HepG2 (cell line): Measurements from ENCODE around the gene PRR11. TPM values are rescaled to one million over a fixed set of nuclear protein-coding genes. Genes with fewer than 3 reads are reported as not detected.

ENCODE experiments used
- AFF4 ChIP-seq: sonication (generic); formaldehyde crosslinking; IDR thresholded peaks from 2 replicates; pipeline ENCODE4 v1.4.0; 2020; ENCODE audit warnings: missing genetic modification reagents
- AGO2 ChIP-seq: fragments of 200-400 bp; formaldehyde crosslinking; optimal IDR thresholded peaks from 2 replicates; pipeline ENCODE3; 2017; ENCODE audit warnings: mild to moderate bottlenecking, low read depth, low read length, moderate library complexity
- IKZF1 ChIP-seq: fragments of 450-650 bp; IDR thresholded peaks from 2 replicates; pipeline ENCODE4 v1.7.1; 2016
- MIER3 ChIP-seq: IDR thresholded peaks from 2 replicates; pipeline ENCODE4 v1.6.1; 2016; ENCODE audit warnings: missing compliant biosample characterization, borderline replicate concordance
- MTERF4 ChIP-seq: sonication (generic); formaldehyde crosslinking; IDR thresholded peaks from 2 replicates; pipeline ENCODE4 v1.8.0; 2023; ENCODE audit warnings: mild to moderate bottlenecking, missing genetic modification reagents
- MYPOP ChIP-seq: sonication (generic); formaldehyde crosslinking; IDR thresholded peaks from 2 replicates; pipeline ENCODE4 v1.8.1; 2023; ENCODE audit warnings: mild to moderate bottlenecking, moderate library complexity, missing genetic modification reagents
- NCOA5 ChIP-seq: sonication (generic); formaldehyde crosslinking; IDR thresholded peaks from 2 replicates; pipeline ENCODE4 v1.4.0; 2020; ENCODE audit warnings: missing genetic modification reagents
- RBAK ChIP-seq: sonication (generic); formaldehyde crosslinking; IDR thresholded peaks from 2 replicates; pipeline ENCODE4 v1.5.1; 2020; ENCODE audit warnings: mild to moderate bottlenecking, missing genetic modification reagents
- RFX1 ChIP-seq: fragments of 450-650 bp; IDR thresholded peaks from 2 replicates; pipeline ENCODE4 v1.6.1; 2017
- SMAD9 ChIP-seq: sonication (generic); formaldehyde crosslinking; IDR thresholded peaks from 2 replicates; pipeline ENCODE4 v1.5.1; 2020; ENCODE audit warnings: mild to moderate bottlenecking, missing genetic modification reagents
- SOX13 ChIP-seq, 3 experiments: fragments of 450-650 bp in 1 of 3; sonication (generic) in 1 of 3; formaldehyde crosslinking in 1 of 3; IDR thresholded peaks in 2 of 3; conservative IDR thresholded peaks in 1 of 3; 2 replicates each; pipeline versions ENCODE4 v1.5.0 to v1.6.1; 2016 to 2020; ENCODE audit warnings: antibody characterized with exemption in 1 of 3, mild to moderate bottlenecking in 1 of 3, missing compliant biosample characterization in 1 of 3, missing genetic modification reagents in 1 of 3, moderate library complexity in 1 of 3
- SRSF9 ChIP-seq: fragments of 200-400 bp; formaldehyde crosslinking; IDR thresholded peaks from 2 replicates; pipeline ENCODE4 v1.6.1; 2018; ENCODE audit warnings: borderline replicate concordance, mild to moderate bottlenecking, low read depth, low read length; ENCODE audit not compliant: insufficient read depth, poor library complexity, severe bottlenecking
- XRCC5 ChIP-seq: fragments of 200-400 bp; formaldehyde crosslinking; optimal IDR thresholded peaks from 2 replicates; pipeline ENCODE3; 2017; ENCODE audit warnings: mild to moderate bottlenecking, low read length
- ZNF180 ChIP-seq: sonication (generic); formaldehyde crosslinking; IDR thresholded peaks from 2 replicates; pipeline ENCODE4 v1.4.0; 2020; ENCODE audit warnings: low read depth, missing genetic modification reagents, borderline replicate concordance
- ZNF282 ChIP-seq: fragments of 450-650 bp; IDR thresholded peaks from 2 replicates; pipeline ENCODE4 v1.6.1; 2018; ENCODE audit not compliant: partially characterized antibody
- ZNF766 ChIP-seq: sonication (generic); formaldehyde crosslinking; IDR thresholded peaks from 2 replicates; pipeline ENCODE4 v1.5.0; 2020; ENCODE audit warnings: missing genetic modification reagents, borderline replicate concordance
- ZNF781 ChIP-seq: sonication (generic); formaldehyde crosslinking; IDR thresholded peaks from 2 replicates; pipeline ENCODE4 v1.5.1; 2020; ENCODE audit warnings: borderline replicate concordance, mild to moderate bottlenecking, missing genetic modification reagents; ENCODE audit errors: not compliant biosample characterization
- ZSCAN29 ChIP-seq: sonication (generic); formaldehyde crosslinking; conservative IDR thresholded peaks from 2 replicates; pipeline ENCODE4 v1.4.0; 2020; ENCODE audit warnings: mild to moderate bottlenecking, missing genetic modification reagents
- ZSCAN9 ChIP-seq: IDR thresholded peaks from 2 replicates; pipeline ENCODE4 v1.6.1; 2016; ENCODE audit warnings: borderline replicate concordance
- polyA plus RNA-seq, 8 experiments: library from polyadenylated mRNA; depleted of rRNA in 3 of 8; stranded (reverse) in 7 of 8; unstranded in 1 of 8; fragments of >200 nt; fragmentation: Illumina TruSeq in 4 of 8; extraction: Trizol in 4 of 8; gene quantifications; 2 replicates each; pipeline versions ENCODE4 v1.2.1 to v1.2.3, GENCODE V29; 2011 to 2016; ENCODE audit warnings: low read depth in 4 of 8, missing spikeins in 1 of 8, mixed read lengths in 1 of 8; ENCODE audit not compliant: insufficient read depth in 1 of 8
- total RNA-seq, 5 experiments: library from RNA; depleted of rRNA; stranded (reverse); fragments of >200 nt; fragmentation: Illumina TruSeq; extraction: Trizol; gene quantifications; 2 replicates each; pipeline ENCODE4 v1.2.3, GENCODE V29; 2016; ENCODE audit warnings: low read depth in 1 of 5
- TF ChIP-seq, protein P1 (sequence below): sonication (generic); formaldehyde crosslinking; IDR thresholded peaks from 2 replicates; pipeline ENCODE4 v1.4.0; 2020; ENCODE audit warnings: missing genetic modification reagents, borderline replicate concordance
- TF ChIP-seq, protein P2 (sequence below): sonication (generic); formaldehyde crosslinking; IDR thresholded peaks from 2 replicates; pipeline ENCODE4 v1.4.0; 2020; ENCODE audit warnings: missing genetic modification reagents

Gene PRR11
- total and polyA plus RNA-seq, 2 of the 13 experiments (the other 11 are each of a cell fraction or from before 2014, with no cell fraction given): 35.7 to 39.2 TPM

DNA sequence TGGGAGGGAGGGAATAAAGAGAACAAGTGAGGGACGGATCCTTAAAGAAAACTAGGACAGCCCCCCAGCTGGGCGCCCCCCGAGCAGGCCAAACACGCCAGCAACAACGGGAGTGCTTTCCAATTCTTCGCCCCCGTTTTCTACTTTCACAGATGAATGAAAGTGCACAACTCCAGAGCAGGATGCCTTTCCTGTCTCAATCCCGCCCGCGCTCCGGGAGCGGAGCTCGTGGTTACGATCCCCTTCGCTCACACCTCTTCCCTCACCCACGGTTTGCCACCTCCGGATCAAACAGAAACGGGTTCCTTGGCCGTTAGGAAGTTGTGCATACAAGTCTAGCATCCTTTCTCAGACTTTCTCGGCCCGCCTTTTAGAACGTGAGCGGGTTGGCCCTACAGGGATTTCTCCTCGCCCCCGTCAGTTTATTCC lies 1.2 kb upstream of the PRR11 start (continued):
- TF ChIP-seq ZSCAN29 (0 out of 2 replicates have a peak, but pooled peaks have one; percentile 48), ZNF766 (CRISPR knock-in tag) (no peak), MTERF4 (CRISPR knock-in tag) (peak; percentile 69; the same call in 1 of the 2 replicates), ZSCAN9 (CRISPR knock-in tag) (no peak), NCOA5 (CRISPR knock-in tag) (no peak), SOX13 (IDR thresholded peaks at IDR 0.05) (peak; percentile 38; the same call in 1 of the 2 replicates), SOX13 (CRISPR knock-in tag; conservative IDR thresholded peaks at IDR 0.05 in 1 of 2, IDR thresholded peaks at IDR 0.05 in 1 of 2) (no peak), ZNF180 (CRISPR knock-in tag) (no peak), ZNF282 (no peak), SRSF9 (no peak), XRCC5 (no peak), MIER3 (CRISPR knock-in tag) (0 out of 2 replicates have a peak, but pooled peaks have one; percentile 28), RBAK (CRISPR knock-in tag) (no peak), SMAD9 (no peak), RFX1 (no peak), AFF4 (CRISPR knock-in tag) (no peak), AGO2 (no peak), MYPOP (CRISPR knock-in tag) (no peak), IKZF1 (no peak), ZNF781 (CRISPR knock-in tag) (no peak)
- TF ChIP-seq, protein P1, sequence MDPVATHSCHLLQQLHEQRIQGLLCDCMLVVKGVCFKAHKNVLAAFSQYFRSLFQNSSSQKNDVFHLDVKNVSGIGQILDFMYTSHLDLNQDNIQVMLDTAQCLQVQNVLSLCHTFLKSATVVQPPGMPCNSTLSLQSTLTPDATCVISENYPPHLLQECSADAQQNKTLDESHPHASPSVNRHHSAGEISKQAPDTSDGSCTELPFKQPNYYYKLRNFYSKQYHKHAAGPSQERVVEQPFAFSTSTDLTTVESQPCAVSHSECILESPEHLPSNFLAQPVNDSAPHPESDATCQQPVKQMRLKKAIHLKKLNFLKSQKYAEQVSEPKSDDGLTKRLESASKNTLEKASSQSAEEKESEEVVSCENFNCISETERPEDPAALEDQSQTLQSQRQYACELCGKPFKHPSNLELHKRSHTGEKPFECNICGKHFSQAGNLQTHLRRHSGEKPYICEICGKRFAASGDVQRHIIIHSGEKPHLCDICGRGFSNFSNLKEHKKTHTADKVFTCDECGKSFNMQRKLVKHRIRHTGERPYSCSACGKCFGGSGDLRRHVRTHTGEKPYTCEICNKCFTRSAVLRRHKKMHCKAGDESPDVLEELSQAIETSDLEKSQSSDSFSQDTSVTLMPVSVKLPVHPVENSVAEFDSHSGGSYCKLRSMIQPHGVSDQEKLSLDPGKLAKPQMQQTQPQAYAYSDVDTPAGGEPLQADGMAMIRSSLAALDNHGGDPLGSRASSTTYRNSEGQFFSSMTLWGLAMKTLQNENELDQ (CRISPR knock-in tag): no peak
- TF ChIP-seq, protein P2, sequence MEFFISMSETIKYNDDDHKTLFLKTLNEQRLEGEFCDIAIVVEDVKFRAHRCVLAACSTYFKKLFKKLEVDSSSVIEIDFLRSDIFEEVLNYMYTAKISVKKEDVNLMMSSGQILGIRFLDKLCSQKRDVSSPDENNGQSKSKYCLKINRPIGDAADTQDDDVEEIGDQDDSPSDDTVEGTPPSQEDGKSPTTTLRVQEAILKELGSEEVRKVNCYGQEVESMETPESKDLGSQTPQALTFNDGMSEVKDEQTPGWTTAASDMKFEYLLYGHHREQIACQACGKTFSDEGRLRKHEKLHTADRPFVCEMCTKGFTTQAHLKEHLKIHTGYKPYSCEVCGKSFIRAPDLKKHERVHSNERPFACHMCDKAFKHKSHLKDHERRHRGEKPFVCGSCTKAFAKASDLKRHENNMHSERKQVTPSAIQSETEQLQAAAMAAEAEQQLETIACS (CRISPR knock-in tag): no peak
